Endodermal cell (in vitro differentiated cells): ENCODE results near the gene PREX1. TPM values are rescaled to one million over a fixed set of nuclear protein-coding genes. Genes with fewer than 3 reads are reported as not detected.

Source experiments
- DNase-seq: peaks from one replicate; pipeline ENCODE4 v3.0.0-alpha.2; 2017
- H3K27ac ChIP-seq: 2 replicates; pipeline ENCODE4 v1.5.1; 2013; ENCODE audit warnings: mild to moderate bottlenecking, low read depth, low read length, moderate library complexity
- H3K27me3 ChIP-seq: 2 replicates; pipeline ENCODE4 v1.6.1; 2013; ENCODE audit warnings: mild to moderate bottlenecking, low read length, moderate library complexity; ENCODE audit not compliant: insufficient read depth, control insufficient read depth, poor library complexity, severe bottlenecking
- H3K36me3 ChIP-seq: 2 replicates; pipeline ENCODE4 v1.7.0; 2013; ENCODE audit warnings: mild to moderate bottlenecking, low read length, moderate library complexity; ENCODE audit not compliant: control insufficient read depth, insufficient read depth
- H3K4me1 ChIP-seq: one replicate; pipeline ENCODE4 v1.7.0; 2013; ENCODE audit warnings: low read length; ENCODE audit not compliant: control insufficient read depth, insufficient read depth
- H3K4me3 ChIP-seq: 2 replicates; pipeline ENCODE4 v1.5.1; 2013; ENCODE audit warnings: mild to moderate bottlenecking, low read length, moderate library complexity
- H3K9ac ChIP-seq: 2 replicates; pipeline ENCODE4 v1.6.1; 2013; ENCODE audit warnings: mild to moderate bottlenecking, low read length, moderate library complexity; ENCODE audit not compliant: poor library complexity, severe bottlenecking; ENCODE audit errors: extremely low read depth
- H3K9me3 ChIP-seq: 2 replicates; pipeline ENCODE4 v1.6.1; 2013; ENCODE audit warnings: mild to moderate bottlenecking, low read length, moderate library complexity; ENCODE audit not compliant: control insufficient read depth
- H3K27ac Mint-ChIP-seq: 2 replicates; pipeline ENCODE4 v1.8.0; 2020; ENCODE audit warnings: mixed read lengths
- H3K27me3 Mint-ChIP-seq: 2 replicates; pipeline ENCODE4 v1.8.0; 2021; ENCODE audit warnings: mild to moderate bottlenecking, mixed read lengths; ENCODE audit not compliant: insufficient read depth
- H3K36me3 Mint-ChIP-seq: 2 replicates; pipeline ENCODE4 v1.8.0; 2020; ENCODE audit warnings: low read depth, mixed read lengths
- H3K4me1 Mint-ChIP-seq: 2 replicates; pipeline ENCODE4 v1.8.0; 2020; ENCODE audit warnings: mixed read lengths
- H3K4me3 Mint-ChIP-seq: 2 replicates; pipeline ENCODE4 v1.8.0; 2020; ENCODE audit warnings: mild to moderate bottlenecking, moderate library complexity, mixed read lengths
- H3K9me3 Mint-ChIP-seq: 2 replicates; pipeline ENCODE4 v1.8.0; 2020; ENCODE audit warnings: mild to moderate bottlenecking, mixed read lengths
- CTCF ChIP-seq: fragments of 200-600 bp; sonication (generic); conservative IDR thresholded peaks from 2 replicates; pipeline ENCODE4 v1.5.0; 2021; ENCODE audit warnings: antibody characterized with exemption, mild to moderate bottlenecking
- WGBS, 2 experiments: methylation state at CpG; one replicate each; pipeline versions ENCODE4 v1.1.5 to v1.1.7; 2013; ENCODE audit warnings: missing lambda C conversion rate in 2 of 2, mixed read lengths in 1 of 2; ENCODE audit not compliant: insufficient coverage in 1 of 2, insufficient read length in 1 of 2; 5-methylcytosine and 5-hydroxymethylcytosine counted together
- total RNA-seq, 2 donors: library from RNA; stranded (reverse); fragmentation: NEBNext Ultra II Directional in 1 of 2; extraction: Animal tissue kit (Norgen Biotek cat#: 25700) in 1 of 2; gene quantifications; 2 replicates in 1 of 2; 3 replicates in 1 of 2; pipeline ENCODE4 v1.2.1, GENCODE V29; 2021

PREX1 gene
- total RNA-seq, 2 donors from 2014 or later: 65.3 to 70.5 TPM

- Mint-ChIP-seq H3K4me1 (peaks cover 21% of the 10 kb centered on the region), H3K36me3 (peaks cover 42% of the 10 kb centered on the region), H3K27ac (no peak overlapping the region), H3K4me3 (no peak overlapping the region), H3K9me3 (no peaks in the 10 kb centered on the region), H3K27me3 (no peaks in the 10 kb centered on the region)
- no peaks in the 10 kb centered on the region for H3K9me3 ChIP-seq
- no peak overlapping the region for H3K27ac ChIP-seq
- H3K36me3 ChIP-seq: peaks cover 56% of the 10 kb centered on the region
- WGBS, 2 experiments: 94 to 96% methylated on average over 3 to 6 of the region's 6 CpGs
- no peak overlapping the region for H3K9ac ChIP-seq
- no peaks in the 10 kb centered on the region for H3K4me1 ChIP-seq
- no peak for TF ChIP-seq CTCF
- DNase-seq: no peak
- no peak overlapping the region for H3K4me3 ChIP-seq
- H3K27me3 ChIP-seq: no peaks in the 10 kb centered on the region
These were observed 82.5 kb downstream of the PREX1 start for GRCh38 chr20:48745330-48745729.

- no peaks in the 10 kb centered on the region for H3K27me3 Mint-ChIP-seq
- no peak overlapping the region for H3K9ac ChIP-seq
- H3K27me3 ChIP-seq: no peaks in the 10 kb centered on the region
- DNase-seq: no peak
- H3K9me3 Mint-ChIP-seq: no peaks in the 10 kb centered on the region
- H3K36me3 Mint-ChIP-seq: peaks cover 43% of the 10 kb centered on the region
- H3K4me3 Mint-ChIP-seq: no peak overlapping the region
- H3K4me3 ChIP-seq: no peak overlapping the region
- TF ChIP-seq CTCF: no peak
- H3K27ac Mint-ChIP-seq: no peak overlapping the region
- H3K4me1 ChIP-seq: no peaks in the 10 kb centered on the region
- peaks cover 63% of the 10 kb centered on the region for H3K36me3 ChIP-seq
- H3K9me3 ChIP-seq: no peaks in the 10 kb centered on the region
- H3K27ac ChIP-seq: no peak overlapping the region
- peaks cover 15% of the 10 kb centered on the region for H3K4me1 Mint-ChIP-seq
- WGBS, 2 experiments: 93 to 97% methylated on average over 5 to 6 of the region's 6 CpGs
These were observed 83.3 kb downstream of the PREX1 start for GRCh38 chr20:48744515-48744914.

- DNase-seq: no peak
- H3K27ac Mint-ChIP-seq: no peak overlapping the region
- 89 to 96% methylated on average over 1 to 5 of the region's 5 CpGs for WGBS, 2 experiments
These were observed 84.0 kb downstream of the PREX1 start for GRCh38 chr20:48743807-48744206.

More at GRCh38 chr20:48743807-48744206, 84.0 kb downstream of the PREX1 start:
- no peak overlapping the region for H3K27ac ChIP-seq
- H3K4me1 ChIP-seq: no peaks in the 10 kb centered on the region
- no peak overlapping the region for H3K9ac ChIP-seq
- H3K27me3 Mint-ChIP-seq: no peaks in the 10 kb centered on the region
- no peaks in the 10 kb centered on the region for H3K27me3 ChIP-seq
- H3K36me3 Mint-ChIP-seq: peaks cover 49% of the 10 kb centered on the region
- no peaks in the 10 kb centered on the region for H3K9me3 ChIP-seq
- no peak overlapping the region for H3K4me3 Mint-ChIP-seq
- H3K4me1 Mint-ChIP-seq: peaks cover 10% of the 10 kb centered on the region
- no peak for TF ChIP-seq CTCF
- H3K4me3 ChIP-seq: no peak overlapping the region
- no peaks in the 10 kb centered on the region for H3K9me3 Mint-ChIP-seq
- H3K36me3 ChIP-seq: peaks cover 67% of the 10 kb centered on the region
